ENCODE data around the gene TMEM191B. TPM values are rescaled to one million over a fixed set of nuclear protein-coding genes. Genes with fewer than 3 reads are reported as not detected.
"Not testable (repeated sequence)": the region's sequence is repeated elsewhere in the genome, so short reads cannot be mapped to it uniquely, and the experiment has no call there.

TMEM191B gene
- total RNA-seq, 4 donors from 2014 or later: 0.81 TPM; not detected in 3

DNA sequence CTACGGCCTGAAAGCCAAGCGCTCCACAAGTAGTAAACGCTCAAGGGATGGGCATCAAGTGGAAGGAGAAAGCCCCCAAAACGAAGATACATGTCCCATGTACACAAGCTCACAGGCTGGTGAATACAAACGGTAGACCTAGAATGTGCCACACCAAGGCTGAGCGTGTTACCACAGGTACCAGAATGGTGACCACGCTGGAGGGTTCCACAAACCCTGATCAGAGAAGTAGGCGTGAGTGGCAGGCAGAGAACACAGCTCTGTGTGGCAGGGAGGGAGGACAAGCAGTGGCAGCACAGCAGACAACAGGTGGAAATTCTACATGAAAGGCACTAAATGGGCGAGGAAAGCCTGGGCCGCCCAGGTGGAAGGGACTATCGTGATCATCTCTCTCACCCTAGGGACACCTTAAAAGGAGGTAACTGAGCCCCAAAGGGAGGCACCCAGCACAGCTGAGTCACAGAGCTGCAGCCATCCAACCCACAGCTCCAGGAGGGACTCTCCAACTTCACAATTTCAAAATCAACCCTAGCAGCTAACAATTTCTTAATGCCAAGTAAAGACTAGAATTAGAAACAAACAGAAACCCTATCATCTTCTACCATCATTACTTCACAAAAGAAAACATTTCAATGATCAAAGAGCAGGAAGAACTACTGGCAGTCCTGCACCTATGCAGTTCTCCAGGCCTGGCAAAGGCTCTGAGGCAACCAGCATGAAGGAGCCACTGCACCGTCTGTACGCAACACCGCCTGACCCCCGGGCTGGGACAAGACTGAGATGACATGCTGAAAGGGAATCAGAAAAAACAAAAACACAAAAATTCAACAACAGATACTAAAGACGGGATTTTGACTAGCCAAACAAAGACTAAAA lies 32.7 kb downstream of the TMEM191B start:
- H3K4me1 ChIP-seq; intact Hi-C loops (cut with DNase I; ENCODE audit: low total_unique reads); DNase-seq; H3K9me3 ChIP-seq; H3K27ac ChIP-seq; H3K4me3 ChIP-seq; in situ Hi-C loops (cut with MboI; ENCODE audit: low sequenced_read_pairs in 4 of 4); H3K36me3 ChIP-seq; ATAC-seq; H3K27me3 ChIP-seq: not testable (repeated sequence)

GRCh38 chr22:18570509-18571246 lies 43.1 kb downstream of the TMEM191B start:
- DNase-seq; H3K27me3 ChIP-seq; H3K9me3 ChIP-seq; in situ Hi-C loops (cut with MboI; ENCODE audit: low sequenced_read_pairs in 4 of 4); ATAC-seq; H3K4me1 ChIP-seq; H3K4me3 ChIP-seq; H3K27ac ChIP-seq; intact Hi-C loops (cut with DNase I; ENCODE audit: low total_unique reads); H3K36me3 ChIP-seq: not testable (repeated sequence)

GRCh38 chr22:18573483-18574164 lies 46.0 kb downstream of the TMEM191B start:
- ATAC-seq; intact Hi-C loops (cut with DNase I; ENCODE audit: low total_unique reads); H3K4me1 ChIP-seq; in situ Hi-C loops (cut with MboI; ENCODE audit: low sequenced_read_pairs in 4 of 4); H3K27ac ChIP-seq; H3K9me3 ChIP-seq; H3K4me3 ChIP-seq; H3K27me3 ChIP-seq; DNase-seq; H3K36me3 ChIP-seq: not testable (repeated sequence)

DNA sequence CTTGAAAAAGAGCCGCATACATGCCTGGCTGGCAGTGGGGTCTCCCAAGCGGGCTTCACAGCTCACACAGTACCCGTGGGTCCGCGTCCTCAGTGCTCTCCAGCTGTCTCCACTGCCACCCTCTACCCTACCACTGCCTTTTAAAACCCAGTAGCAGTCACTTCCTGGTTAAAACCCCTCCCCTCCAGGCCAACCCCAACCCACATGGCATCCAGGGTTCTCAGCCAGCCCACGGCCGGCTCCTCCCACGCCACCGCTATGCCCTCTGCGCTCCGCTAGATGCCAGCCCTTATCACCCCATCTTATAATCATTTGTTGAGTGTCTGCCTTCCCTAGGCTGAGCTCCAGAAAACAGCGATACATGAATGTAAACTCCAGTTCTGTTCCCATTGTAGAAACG lies 47.0 kb downstream of the TMEM191B start:
- H3K9me3 ChIP-seq; in situ Hi-C loops (cut with MboI; ENCODE audit: low sequenced_read_pairs in 4 of 4); H3K4me3 ChIP-seq; H3K27me3 ChIP-seq; H3K36me3 ChIP-seq; DNase-seq; H3K27ac ChIP-seq; ATAC-seq; H3K4me1 ChIP-seq; intact Hi-C loops (cut with DNase I; ENCODE audit: low total_unique reads): not testable (repeated sequence)

DNA sequence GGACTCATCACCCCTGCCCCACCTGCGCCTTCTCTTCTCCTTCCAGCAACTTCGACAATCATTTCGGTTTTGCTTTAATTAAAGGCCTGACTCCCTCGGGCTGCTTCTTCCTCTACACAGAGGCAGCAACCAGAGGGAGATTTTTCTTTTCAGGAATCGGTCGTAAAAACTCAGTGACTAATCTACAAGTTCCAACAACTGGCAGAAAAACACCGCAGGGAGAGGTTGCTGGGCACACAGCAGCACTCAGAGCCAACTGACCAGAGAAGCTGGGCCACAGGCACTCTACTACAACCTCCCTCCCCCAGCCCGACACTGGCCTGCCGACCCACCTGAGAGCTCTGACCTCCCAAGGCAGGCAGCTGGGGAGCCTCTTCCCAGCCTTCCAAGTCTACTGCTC lies 48.1 kb downstream of the TMEM191B start:
- intact Hi-C loops (cut with DNase I; ENCODE audit: low total_unique reads); H3K27me3 ChIP-seq; H3K27ac ChIP-seq; DNase-seq; H3K4me3 ChIP-seq; in situ Hi-C loops (cut with MboI; ENCODE audit: low sequenced_read_pairs in 4 of 4); ATAC-seq; H3K36me3 ChIP-seq; H3K9me3 ChIP-seq; H3K4me1 ChIP-seq: not testable (repeated sequence)

GRCh38 chr22:18577090-18577818 lies 49.7 kb downstream of the TMEM191B start:
- in situ Hi-C loops (cut with MboI; ENCODE audit: low sequenced_read_pairs in 4 of 4); H3K27me3 ChIP-seq; DNase-seq; H3K27ac ChIP-seq; H3K36me3 ChIP-seq; H3K4me3 ChIP-seq; intact Hi-C loops (cut with DNase I; ENCODE audit: low total_unique reads); H3K9me3 ChIP-seq; H3K4me1 ChIP-seq: not testable (repeated sequence)
- peak; percentile 58 to 61 for ATAC-seq

DNA sequence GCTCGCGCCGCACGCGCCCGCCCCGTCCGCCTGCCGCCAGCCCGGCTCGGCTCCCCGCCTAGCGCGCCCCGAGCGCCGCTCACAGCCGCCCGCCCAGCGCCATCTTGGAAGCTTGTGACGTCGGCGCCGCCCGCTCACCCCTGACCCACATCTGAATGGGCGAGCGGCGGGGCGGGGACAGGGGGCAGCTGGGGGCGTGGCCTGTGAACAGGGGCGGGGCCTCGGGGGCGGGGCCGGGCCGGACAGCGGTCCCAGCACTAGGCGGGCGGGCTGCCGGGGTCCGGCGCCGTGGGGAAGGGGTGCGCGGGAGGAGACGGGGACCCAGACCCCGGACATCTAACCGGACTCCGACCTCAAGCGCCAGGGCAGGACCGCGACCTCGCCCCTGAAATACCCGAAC lies 50.2 kb downstream of the TMEM191B start:
- in situ Hi-C loops (cut with MboI; ENCODE audit: low sequenced_read_pairs in 4 of 4); H3K27me3 ChIP-seq; H3K4me1 ChIP-seq; H3K9me3 ChIP-seq; H3K27ac ChIP-seq; H3K36me3 ChIP-seq; DNase-seq; intact Hi-C loops (cut with DNase I; ENCODE audit: low total_unique reads): not testable (repeated sequence)
- ATAC-seq: peak; percentile 87
- peak overlapping the region in 1 of 4 donors; percentile 45 for H3K4me3 ChIP-seq

Other genes with a start within 250 kb of the TMEM191B start
- gene GGTLC3, start 9.6 kb upstream of the TMEM191B start, total RNA-seq: not detected
- under 1 TPM in 1 of 4 donors, not detected in 3; 0.41 TPM for gene RIMBP3, start 84.1 kb downstream of the TMEM191B start, total RNA-seq